ENCODE results near the gene THAP12.

DNA sequence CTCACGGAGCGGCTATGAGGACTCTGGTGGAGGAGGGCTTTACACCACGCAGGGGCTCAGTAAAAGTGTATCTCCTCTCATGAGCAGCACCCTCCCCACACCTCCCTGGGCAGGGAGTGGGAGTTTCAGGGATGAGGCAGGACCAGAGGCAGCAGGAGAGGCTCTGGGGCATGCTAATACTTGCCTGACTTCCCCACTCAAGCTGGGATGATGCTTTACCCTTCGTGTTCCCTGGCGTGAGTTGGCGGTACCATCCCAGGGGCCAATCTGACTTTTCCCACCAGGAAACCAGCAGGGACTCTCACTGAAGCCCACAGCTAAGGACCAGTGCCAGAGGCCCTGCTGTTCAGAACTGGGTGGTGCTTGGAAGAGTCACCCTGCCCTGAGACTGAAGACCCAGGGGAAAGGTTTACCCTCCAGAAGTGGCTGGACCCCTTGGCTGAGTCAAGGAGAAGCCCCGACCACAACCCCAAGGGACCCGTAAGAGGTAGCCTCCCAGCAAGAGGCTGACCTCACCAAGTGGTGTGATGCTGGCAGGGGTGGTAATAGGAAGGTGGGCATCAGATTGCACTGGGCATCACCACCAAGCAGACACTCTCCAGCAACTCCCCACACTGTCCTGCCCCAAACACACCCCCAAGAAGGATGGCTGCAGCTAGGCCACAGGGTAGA lies 65.6 kb downstream of the THAP12 start:
- TF ChIP-seq FOXA1 (IDR thresholded peaks at IDR 0.05) = no peak
- TF ChIP-seq FOXK2 (IDR thresholded peaks at IDR 0.05) = no peak
- no peak for TF ChIP-seq SUZ12 (IDR thresholded peaks at IDR 0.05)
- TF ChIP-seq ZNF384 (IDR thresholded peaks at IDR 0.05) = no peak
- TF ChIP-seq BHLHE40 (IDR thresholded peaks at IDR 0.05; ENCODE audit: borderline replicate concordance) = no peak
